ENCODE data around the gene B4GALT5.
"Not testable (repeated sequence)": the region's sequence is repeated elsewhere in the genome, so short reads cannot be mapped to it uniquely, and the experiment has no call there.

B4GALT5 gene

GRCh38 chr20:49671433-49671832 lies 42.2 kb downstream of the B4GALT5 start:
- H3K27me3 ChIP-seq (ENCODE audit: control insufficient read depth, insufficient read depth, low read length) = no peaks in the 10 kb centered on the region
- no peaks in the 10 kb centered on the region for H3K9me3 ChIP-seq (ENCODE audit: control insufficient read depth, insufficient read depth, low read length)
- no peak for DNase-seq (ENCODE audit: low read depth, low spot score)
- no CpG with 5 or more reads among the region's 1 CpG for whole genome bisulfite sequencing (ENCODE audit: insufficient coverage, insufficient read length)
- peaks cover 3% of the 10 kb centered on the region; the same call in 1 of the 2 replicates for H3K4me1 ChIP-seq (ENCODE audit: control insufficient read depth, insufficient read depth, low read length)
- no peak overlapping the region for H3K27ac ChIP-seq (ENCODE audit: low read length)
- H3K4me3 ChIP-seq (ENCODE audit: low read length) = no peak overlapping the region
- H3K36me3 ChIP-seq (ENCODE audit: control insufficient read depth, insufficient read depth, low read length) = no peaks in the 10 kb centered on the region

- WGBS (ENCODE audit: insufficient coverage, insufficient read length) = no CpG with 5 or more reads among the region's 7 CpGs
- DNase-seq (ENCODE audit: low read depth, low spot score) = no peak
- Histone ChIP-seq H3K27me3 (ENCODE audit: control insufficient read depth, insufficient read depth, low read length) (no peaks in the 10 kb centered on the region), H3K4me1 (ENCODE audit: control insufficient read depth, insufficient read depth, low read length) (no peaks in the 10 kb centered on the region), H3K27ac (ENCODE audit: low read length) (no peak overlapping the region), H3K4me3 (ENCODE audit: low read length) (no peak overlapping the region), H3K36me3 (ENCODE audit: control insufficient read depth, insufficient read depth, low read length) (no peaks in the 10 kb centered on the region), H3K9me3 (ENCODE audit: control insufficient read depth, insufficient read depth, low read length) (no peaks in the 10 kb centered on the region)
Measured at GRCh38 chr20:49669601-49670189, 44.0 kb downstream of the B4GALT5 start.

DNA sequence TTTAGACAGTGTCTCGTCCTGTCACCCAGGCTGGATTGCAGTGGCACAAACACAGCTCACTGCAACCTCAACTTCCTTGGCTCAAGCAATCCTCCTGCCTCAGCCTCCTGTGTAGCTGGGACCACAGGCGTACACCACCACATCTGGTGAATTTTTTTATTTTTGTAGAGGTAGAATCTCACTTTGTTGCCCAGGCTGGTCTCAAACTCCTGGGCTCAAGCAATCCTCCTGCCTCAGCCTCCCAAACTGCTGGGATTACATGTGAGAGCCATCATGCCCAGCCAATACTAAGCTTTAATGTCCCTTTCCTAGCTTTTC lies 44.8 kb downstream of the B4GALT5 start:
- not testable (repeated sequence) for H3K27ac ChIP-seq (ENCODE audit: low read length); H3K4me3 ChIP-seq (ENCODE audit: low read length); H3K27me3 ChIP-seq (ENCODE audit: control insufficient read depth, insufficient read depth, low read length); H3K9me3 ChIP-seq (ENCODE audit: control insufficient read depth, insufficient read depth, low read length); H3K36me3 ChIP-seq (ENCODE audit: control insufficient read depth, insufficient read depth, low read length); H3K4me1 ChIP-seq (ENCODE audit: control insufficient read depth, insufficient read depth, low read length); DNase-seq (ENCODE audit: low read depth, low spot score)
- WGBS (ENCODE audit: insufficient coverage, insufficient read length) = no CpG with 5 or more reads among the region's 2 CpGs

DNA sequence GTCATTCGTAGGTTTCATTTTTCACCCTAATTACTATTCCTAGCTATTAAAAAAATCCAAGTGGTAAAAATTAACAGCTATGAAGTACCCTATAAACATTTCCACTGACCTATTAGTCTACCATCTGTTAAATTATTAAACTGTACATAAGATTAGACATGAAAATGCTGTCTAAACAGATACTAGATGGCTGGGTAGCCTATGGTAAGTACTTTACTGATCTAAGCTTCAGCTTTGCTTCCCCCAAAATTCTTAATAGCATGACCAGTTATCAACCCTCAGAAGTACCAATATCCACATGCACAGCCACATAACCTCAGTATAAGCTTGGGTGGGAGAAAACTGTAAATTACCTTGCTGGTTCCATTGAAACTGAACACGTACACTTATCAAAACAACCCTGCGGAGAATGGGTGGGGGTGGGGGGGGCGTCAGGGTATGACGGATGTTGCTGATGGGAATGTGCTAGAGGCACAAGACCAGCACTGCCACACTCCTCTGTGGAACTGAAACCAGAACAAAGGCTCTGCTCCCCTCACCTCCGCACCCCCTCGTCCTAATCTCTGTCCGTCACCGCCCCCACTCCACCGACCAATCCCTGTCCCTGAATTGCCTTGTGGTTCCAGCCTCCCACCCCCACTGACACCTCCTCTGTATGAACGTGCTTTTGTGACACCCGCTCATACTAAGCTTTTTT lies 45.3 kb downstream of the B4GALT5 start:
- H3K27me3 ChIP-seq (ENCODE audit: control insufficient read depth, insufficient read depth, low read length) = no peaks in the 10 kb centered on the region
- no peak for DNase-seq (ENCODE audit: low read depth, low spot score)
- no peak overlapping the region for H3K4me3 ChIP-seq (ENCODE audit: low read length)
- no CpG with 5 or more reads among the region's 12 CpGs for WGBS (ENCODE audit: insufficient coverage, insufficient read length)
- H3K4me1 ChIP-seq (ENCODE audit: control insufficient read depth, insufficient read depth, low read length) = no peaks in the 10 kb centered on the region
- no peak overlapping the region for H3K27ac ChIP-seq (ENCODE audit: low read length)
- no peaks in the 10 kb centered on the region for H3K9me3 ChIP-seq (ENCODE audit: control insufficient read depth, insufficient read depth, low read length)
- H3K36me3 ChIP-seq (ENCODE audit: control insufficient read depth, insufficient read depth, low read length) = no peaks in the 10 kb centered on the region

- no peak for DNase-seq (ENCODE audit: low read depth, low spot score)
- no CpG with 5 or more reads among the region's 3 CpGs for WGBS (ENCODE audit: insufficient coverage, insufficient read length)
- Histone ChIP-seq H3K9me3 (ENCODE audit: control insufficient read depth, insufficient read depth, low read length) (no peaks in the 10 kb centered on the region), H3K4me1 (ENCODE audit: control insufficient read depth, insufficient read depth, low read length) (no peaks in the 10 kb centered on the region), H3K27me3 (ENCODE audit: control insufficient read depth, insufficient read depth, low read length) (no peaks in the 10 kb centered on the region), H3K27ac (ENCODE audit: low read length) (no peak overlapping the region), H3K4me3 (ENCODE audit: low read length) (no peak overlapping the region), H3K36me3 (ENCODE audit: control insufficient read depth, insufficient read depth, low read length) (no peaks in the 10 kb centered on the region)
Measured at GRCh38 chr20:49666911-49667310, 46.8 kb downstream of the B4GALT5 start.

GRCh38 chr20:49665796-49666195 lies 47.9 kb downstream of the B4GALT5 start:
- no peaks in the 10 kb centered on the region for H3K27me3 ChIP-seq (ENCODE audit: control insufficient read depth, insufficient read depth, low read length)
- no peaks in the 10 kb centered on the region for H3K36me3 ChIP-seq (ENCODE audit: control insufficient read depth, insufficient read depth, low read length)
- H3K4me3 ChIP-seq (ENCODE audit: low read length) = no peak overlapping the region
- H3K9me3 ChIP-seq (ENCODE audit: control insufficient read depth, insufficient read depth, low read length) = no peaks in the 10 kb centered on the region
- DNase-seq (ENCODE audit: low read depth, low spot score) = no peak
- H3K4me1 ChIP-seq (ENCODE audit: control insufficient read depth, insufficient read depth, low read length) = no peaks in the 10 kb centered on the region
- no CpG with 5 or more reads among the region's 7 CpGs for WGBS (ENCODE audit: insufficient coverage, insufficient read length)
- no peak overlapping the region for H3K27ac ChIP-seq (ENCODE audit: low read length)

GRCh38 chr20:49664612-49665313 lies 48.9 kb downstream of the B4GALT5 start:
- WGBS (ENCODE audit: insufficient coverage, insufficient read length) = no CpG with 5 or more reads among the region's 3 CpGs
- H3K9me3 ChIP-seq (ENCODE audit: control insufficient read depth, insufficient read depth, low read length) = no peaks in the 10 kb centered on the region
- DNase-seq (ENCODE audit: low read depth, low spot score) = no peak
- H3K4me1 ChIP-seq (ENCODE audit: control insufficient read depth, insufficient read depth, low read length) = no peaks in the 10 kb centered on the region
- no peak overlapping the region for H3K4me3 ChIP-seq (ENCODE audit: low read length)
- no peaks in the 10 kb centered on the region for H3K27me3 ChIP-seq (ENCODE audit: control insufficient read depth, insufficient read depth, low read length)
- H3K36me3 ChIP-seq (ENCODE audit: control insufficient read depth, insufficient read depth, low read length) = no peaks in the 10 kb centered on the region
- H3K27ac ChIP-seq (ENCODE audit: low read length) = no peak overlapping the region

- DNase-seq (ENCODE audit: low read depth, low spot score) = no peak
- Histone ChIP-seq H3K4me1 (ENCODE audit: control insufficient read depth, insufficient read depth, low read length) (peaks cover 3% of the 10 kb centered on the region; the same call in 1 of the 2 replicates), H3K4me3 (ENCODE audit: low read length) (no peak overlapping the region), H3K27ac (ENCODE audit: low read length) (no peak overlapping the region), H3K36me3 (ENCODE audit: control insufficient read depth, insufficient read depth, low read length) (no peaks in the 10 kb centered on the region), H3K27me3 (ENCODE audit: control insufficient read depth, insufficient read depth, low read length) (no peaks in the 10 kb centered on the region), H3K9me3 (ENCODE audit: control insufficient read depth, insufficient read depth, low read length) (no peaks in the 10 kb centered on the region)
Measured at GRCh38 chr20:49663112-49663511, 50.6 kb downstream of the B4GALT5 start.

GRCh38 chr20:49661560-49662329 lies 51.9 kb downstream of the B4GALT5 start:
- WGBS (ENCODE audit: insufficient coverage, insufficient read length) = no CpG with 5 or more reads among the region's 8 CpGs
- Histone ChIP-seq H3K4me1 (ENCODE audit: control insufficient read depth, insufficient read depth, low read length) (peaks cover 5% of the 10 kb centered on the region; the same call in 1 of the 2 replicates), H3K9me3 (ENCODE audit: control insufficient read depth, insufficient read depth, low read length) (no peaks in the 10 kb centered on the region), H3K27ac (ENCODE audit: low read length) (no peak overlapping the region), H3K27me3 (ENCODE audit: control insufficient read depth, insufficient read depth, low read length) (no peaks in the 10 kb centered on the region), H3K36me3 (ENCODE audit: control insufficient read depth, insufficient read depth, low read length) (no peaks in the 10 kb centered on the region), H3K4me3 (ENCODE audit: low read length) (no peak overlapping the region)
- no peak for DNase-seq (ENCODE audit: low read depth, low spot score)

- Histone ChIP-seq H3K9me3 (ENCODE audit: control insufficient read depth, insufficient read depth, low read length) (no peaks in the 10 kb centered on the region), H3K36me3 (ENCODE audit: control insufficient read depth, insufficient read depth, low read length) (0 out of 2 replicates have a peak, but pooled peaks cover 2% of the 10 kb centered on the region), H3K4me3 (ENCODE audit: low read length) (no peak overlapping the region), H3K27ac (ENCODE audit: low read length) (no peak overlapping the region), H3K4me1 (ENCODE audit: control insufficient read depth, insufficient read depth, low read length) (peaks cover 5% of the 10 kb centered on the region; the same call in 1 of the 2 replicates), H3K27me3 (ENCODE audit: control insufficient read depth, insufficient read depth, low read length) (no peaks in the 10 kb centered on the region)
- WGBS (ENCODE audit: insufficient coverage, insufficient read length) = no CpG with 5 or more reads among the region's 5 CpGs
- DNase-seq (ENCODE audit: low read depth, low spot score) = no peak
Measured at GRCh38 chr20:49660912-49661311, 52.8 kb downstream of the B4GALT5 start.
